KMS-11 (cell line): ENCODE results near the gene PTGS1.

Experiments used
- H2AFZ ChIP-seq: fragments of 200-600 bp; sonication (generic); 2 replicates; pipeline ENCODE4 v1.6.1; 2016; ENCODE audit warnings: antibody characterized with exemption, mixed run types, low read depth
- H3K27ac ChIP-seq: fragments of 200-600 bp; sonication (generic); 2 replicates; pipeline ENCODE4 v1.6.1; 2016; ENCODE audit warnings: mild to moderate bottlenecking, mixed run types
- H3K27me3 ChIP-seq: fragments of 200-600 bp; sonication (generic); 2 replicates; pipeline ENCODE4 v1.6.1; 2017; ENCODE audit warnings: mild to moderate bottlenecking, low read depth, mixed run types, moderate library complexity; ENCODE audit not compliant: insufficient read depth
- H3K36me3 ChIP-seq: fragments of 200-600 bp; sonication (generic); 2 replicates; pipeline ENCODE4 v1.6.1; 2017; ENCODE audit warnings: mild to moderate bottlenecking, mixed run types; ENCODE audit not compliant: insufficient read depth
- H3K4me1 ChIP-seq: fragments of 200-600 bp; sonication (generic); 2 replicates; pipeline ENCODE4 v1.6.1; 2016; ENCODE audit warnings: mild to moderate bottlenecking, low read depth, mixed run types; ENCODE audit not compliant: poor library complexity, severe bottlenecking
- H3K4me2 ChIP-seq: fragments of 200-600 bp; sonication (generic); 2 replicates; pipeline ENCODE4 v1.7.0; 2016; ENCODE audit warnings: mild to moderate bottlenecking, mixed run types
- H3K4me3 ChIP-seq: fragments of 200-600 bp; sonication (generic); IDR thresholded peaks from 2 replicates; pipeline ENCODE4 v1.6.1; 2017; ENCODE audit warnings: low read depth, low read length, mixed read lengths; ENCODE audit not compliant: insufficient read depth
- H3K79me2 ChIP-seq: fragments of 200-600 bp; sonication (generic); 2 replicates; pipeline ENCODE4 v1.6.1; 2016; ENCODE audit warnings: low read depth, mixed run types; ENCODE audit not compliant: insufficient read depth
- H3K9ac ChIP-seq: fragments of 200-600 bp; sonication (generic); 2 replicates; pipeline ENCODE4 v1.6.1; 2016; ENCODE audit warnings: mild to moderate bottlenecking, mixed run types
- H4K20me1 ChIP-seq: fragments of 200-600 bp; sonication (generic); 2 replicates; pipeline ENCODE4 v1.6.1; 2016; ENCODE audit warnings: mild to moderate bottlenecking, mixed run types; ENCODE audit not compliant: insufficient read depth
- TF ChIP-seq, protein P1 (sequence below): fragments of 200-600 bp; sonication (generic); conservative IDR thresholded peaks from 2 replicates; pipeline ENCODE4 v1.6.1; 2017; ENCODE audit warnings: low read depth, mild to moderate bottlenecking, antibody characterized with exemption, low read length, moderate library complexity, mixed read lengths

PTGS1 gene

DNA sequence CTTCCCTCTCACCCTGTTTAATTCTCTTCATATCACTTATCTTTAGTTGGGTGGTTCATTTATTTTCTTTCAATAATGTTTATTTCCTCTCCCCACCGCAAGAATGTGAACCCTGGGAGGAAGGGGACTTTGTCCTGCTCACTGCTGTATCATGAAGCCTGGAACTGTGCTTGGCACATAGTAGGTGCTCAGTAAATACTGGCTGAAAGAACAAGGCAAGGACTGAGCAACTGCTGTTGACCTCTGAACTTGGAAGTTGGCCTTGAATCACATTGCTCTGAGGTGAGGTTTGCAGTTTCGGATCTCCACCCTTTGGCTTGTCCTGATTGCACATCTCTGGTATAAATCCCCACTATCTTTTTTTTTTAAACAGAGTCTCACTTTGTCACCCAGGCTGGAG lies 22.0 kb upstream of the PTGS1 start:
- Histone ChIP-seq H3K27me3 (no peaks in the 10 kb centered on the region; the same call in 1 of the 2 replicates), H3K9ac (no peak overlapping the region), H3K79me2 (no peaks in the 10 kb centered on the region), H3K27ac (no peak overlapping the region), H3K4me3 (no peak overlapping the region), H4K20me1 (no peaks in the 10 kb centered on the region), H3K4me2 (no peak overlapping the region), H2AFZ (no peak overlapping the region), H3K4me1 (no peaks in the 10 kb centered on the region), H3K36me3 (no peaks in the 10 kb centered on the region)
- TF ChIP-seq, protein P1, sequence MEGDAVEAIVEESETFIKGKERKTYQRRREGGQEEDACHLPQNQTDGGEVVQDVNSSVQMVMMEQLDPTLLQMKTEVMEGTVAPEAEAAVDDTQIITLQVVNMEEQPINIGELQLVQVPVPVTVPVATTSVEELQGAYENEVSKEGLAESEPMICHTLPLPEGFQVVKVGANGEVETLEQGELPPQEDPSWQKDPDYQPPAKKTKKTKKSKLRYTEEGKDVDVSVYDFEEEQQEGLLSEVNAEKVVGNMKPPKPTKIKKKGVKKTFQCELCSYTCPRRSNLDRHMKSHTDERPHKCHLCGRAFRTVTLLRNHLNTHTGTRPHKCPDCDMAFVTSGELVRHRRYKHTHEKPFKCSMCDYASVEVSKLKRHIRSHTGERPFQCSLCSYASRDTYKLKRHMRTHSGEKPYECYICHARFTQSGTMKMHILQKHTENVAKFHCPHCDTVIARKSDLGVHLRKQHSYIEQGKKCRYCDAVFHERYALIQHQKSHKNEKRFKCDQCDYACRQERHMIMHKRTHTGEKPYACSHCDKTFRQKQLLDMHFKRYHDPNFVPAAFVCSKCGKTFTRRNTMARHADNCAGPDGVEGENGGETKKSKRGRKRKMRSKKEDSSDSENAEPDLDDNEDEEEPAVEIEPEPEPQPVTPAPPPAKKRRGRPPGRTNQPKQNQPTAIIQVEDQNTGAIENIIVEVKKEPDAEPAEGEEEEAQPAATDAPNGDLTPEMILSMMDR: no peak

- Histone ChIP-seq H2AFZ (no peak overlapping the region), H3K9ac (no peak overlapping the region), H3K79me2 (no peaks in the 10 kb centered on the region), H3K4me1 (no peaks in the 10 kb centered on the region), H3K4me2 (no peak overlapping the region), H3K27me3 (no peaks in the 10 kb centered on the region; the same call in 1 of the 2 replicates), H3K4me3 (no peak overlapping the region), H3K27ac (no peak overlapping the region), H4K20me1 (no peaks in the 10 kb centered on the region), H3K36me3 (no peaks in the 10 kb centered on the region)
- TF ChIP-seq, protein P1: no peak
Observed at GRCh38 chr9:122349201-122349600, 21.6 kb upstream of the PTGS1 start.

DNA sequence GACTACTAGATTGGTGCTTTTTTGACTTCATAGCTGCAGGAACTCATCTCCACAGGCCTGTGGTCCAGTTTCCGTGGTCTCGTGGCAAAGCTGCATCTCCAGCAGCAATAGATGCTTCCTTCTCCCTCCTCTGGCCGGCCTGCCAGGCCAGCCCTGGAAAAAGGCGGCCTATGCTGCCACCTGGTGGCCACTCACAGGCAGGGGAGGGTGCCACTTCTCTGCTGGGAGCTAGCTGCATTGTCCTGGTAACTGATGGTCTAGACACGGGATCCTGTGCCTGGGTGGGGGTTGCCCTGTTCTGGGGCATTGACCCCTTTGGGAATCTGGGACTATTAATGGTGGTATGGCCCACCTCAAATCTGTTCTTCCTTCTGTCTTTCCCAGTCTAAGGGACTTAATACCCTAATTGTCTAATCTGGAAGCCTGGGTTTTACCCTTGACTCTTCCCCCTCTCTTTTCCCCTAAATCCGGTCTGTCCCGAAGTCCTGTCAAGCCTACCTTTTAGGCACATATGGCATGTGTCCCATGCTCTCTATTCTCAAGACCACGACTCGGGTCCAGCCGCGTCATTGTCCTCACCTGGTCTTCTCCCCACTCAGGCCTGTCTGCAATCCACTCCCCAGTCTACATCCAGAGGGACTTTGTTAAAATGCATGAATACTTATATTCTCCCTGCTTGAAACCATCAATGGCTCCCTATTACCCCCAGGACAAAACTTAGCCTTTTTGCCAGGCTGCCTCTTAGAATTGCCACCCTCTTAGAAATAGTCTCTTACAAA lies 20.1 kb upstream of the PTGS1 start:
- TF ChIP-seq, protein P1: peak; percentile 94
- Histone ChIP-seq H2AFZ (no peak overlapping the region), H3K27ac (no peak overlapping the region), H3K4me1 (no peaks in the 10 kb centered on the region), H4K20me1 (no peaks in the 10 kb centered on the region), H3K79me2 (no peaks in the 10 kb centered on the region), H3K27me3 (no peaks in the 10 kb centered on the region; the same call in 1 of the 2 replicates), H3K4me2 (no peak overlapping the region), H3K36me3 (no peaks in the 10 kb centered on the region), H3K4me3 (no peak overlapping the region), H3K9ac (no peak overlapping the region)

DNA sequence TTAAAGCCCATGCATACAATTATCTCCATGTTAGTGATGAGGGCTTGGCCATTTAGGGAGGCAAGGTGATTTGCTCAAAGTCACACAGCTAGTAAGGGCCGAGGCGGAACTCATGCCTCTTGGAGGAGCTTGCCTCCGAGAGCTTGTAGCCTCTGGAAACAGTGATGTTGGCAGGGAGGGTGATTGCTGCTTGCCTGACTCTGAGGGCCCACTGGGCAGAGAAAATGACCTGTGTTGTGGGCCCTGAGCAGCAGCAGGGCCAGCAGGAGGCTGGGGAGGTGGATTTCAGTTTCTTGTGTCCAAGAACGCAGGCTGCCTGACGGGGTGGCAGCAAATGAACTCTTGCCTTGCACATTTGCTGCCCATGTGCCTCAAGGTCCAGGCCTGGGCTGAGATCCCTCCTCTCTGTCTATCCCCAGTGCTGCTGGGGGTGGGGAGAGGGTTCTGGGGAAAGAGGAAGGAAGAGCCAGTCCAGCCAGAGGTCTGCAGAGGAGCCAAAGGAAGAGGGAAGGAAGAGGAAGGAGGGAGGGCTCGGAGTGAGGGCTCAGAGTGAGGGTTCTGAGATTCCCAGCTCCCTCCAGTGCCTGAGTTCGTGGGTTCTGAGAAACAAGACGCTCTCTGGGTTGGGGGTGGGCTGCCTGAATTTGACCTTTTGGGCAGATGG lies 16.2 kb upstream of the PTGS1 start:
- H3K27me3 ChIP-seq: no peaks in the 10 kb centered on the region; the same call in 1 of the 2 replicates
- TF ChIP-seq, protein P1: no peak
- H3K27ac ChIP-seq: no peak overlapping the region
- H3K4me3 ChIP-seq: no peak overlapping the region
- H2AFZ ChIP-seq: no peak overlapping the region
- H4K20me1 ChIP-seq: no peaks in the 10 kb centered on the region
- no peaks in the 10 kb centered on the region for H3K36me3 ChIP-seq
- H3K79me2 ChIP-seq: no peaks in the 10 kb centered on the region
- no peak overlapping the region for H3K4me2 ChIP-seq
- H3K4me1 ChIP-seq: no peaks in the 10 kb centered on the region
- H3K9ac ChIP-seq: no peak overlapping the region
